Measurements from ENCODE around the gene FBLN2. TPM values are rescaled to one million over a fixed set of nuclear protein-coding genes. Genes with fewer than 3 reads are reported as not detected.

FBLN2 gene
- total and polyA plus RNA-seq, 8 donors, result 1.8 to 143 (median 11.9) TPM

DNA sequence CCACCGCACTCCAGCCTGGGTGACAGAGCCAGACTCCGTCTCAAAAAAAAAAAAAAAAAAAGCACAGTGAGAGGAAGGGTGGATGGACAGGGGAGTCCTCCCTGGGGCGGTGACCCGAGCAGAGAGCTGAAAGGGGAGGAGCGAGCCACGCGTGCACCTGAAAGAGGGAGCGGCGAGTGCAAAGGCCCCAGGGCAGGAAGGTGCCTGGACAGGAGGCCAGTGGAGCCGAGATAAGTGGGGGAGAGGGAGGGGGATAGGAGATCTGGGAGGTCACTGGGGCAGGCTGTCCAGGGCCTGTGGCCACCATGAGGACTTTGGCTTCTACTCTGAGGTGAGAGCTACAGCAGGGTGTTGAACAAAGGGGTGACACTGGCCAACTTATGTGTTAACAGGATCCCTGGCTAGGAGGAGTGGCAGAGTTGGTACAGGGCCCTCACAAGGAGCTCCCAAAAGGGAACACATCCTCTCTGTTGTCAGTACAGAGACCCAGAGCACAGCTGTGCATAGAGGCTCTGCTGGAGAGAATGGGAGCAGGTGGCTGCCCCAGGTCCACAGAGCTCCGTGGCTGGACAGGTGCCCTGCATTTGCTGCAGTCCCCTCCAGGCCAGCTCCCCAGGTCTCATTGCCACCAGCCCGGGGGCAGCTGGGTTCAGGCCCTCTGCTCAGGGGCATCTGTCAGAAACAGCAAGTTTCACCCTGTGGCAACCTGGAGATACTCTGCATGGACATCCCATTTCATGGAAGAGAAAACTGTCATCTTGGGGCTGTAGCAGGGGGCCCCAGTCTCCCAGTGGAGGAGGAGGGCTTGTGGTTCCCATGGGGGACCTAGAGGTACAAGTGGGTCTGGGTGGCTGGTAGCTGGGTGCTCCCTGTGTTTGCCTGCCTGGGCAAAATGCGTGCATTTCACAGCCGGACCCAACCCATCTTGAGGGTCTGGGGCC is 28.5 kb downstream of the FBLN2 start:
- DNase-seq, result no peak
- no peak for TF ChIP-seq CTCF (IDR thresholded peaks at IDR 0.05)
- no peak for TF ChIP-seq POLR2A (IDR thresholded peaks at IDR 0.05)
- no peak for TF ChIP-seq POLR2AphosphoS5 (IDR thresholded peaks at IDR 0.05)
- TF ChIP-seq EP300 (IDR thresholded peaks at IDR 0.05), result no peak
- 84 to 94% (median 92%) methylated on average over 12 to 14 of the region's 14 CpGs for WGBS, 5 donors
- Histone ChIP-seq H3K27me3 (no peaks in the 10 kb centered on the region), H3K9me3 (no peaks in the 10 kb centered on the region), H3K36me3 (no peaks in the 10 kb centered on the region), H3K4me1 (no peaks in the 10 kb centered on the region), H3K27ac (no peak overlapping the region), H3K4me3 (no peak overlapping the region)
- intact Hi-C loops (cut with DNase I; ENCODE audit: low total_unique reads), result no loop called here

GRCh38 chr3:13578251-13578650 is 29.3 kb downstream of the FBLN2 start:
- Histone ChIP-seq H3K4me3 (no peak overlapping the region), H3K4me1 (no peaks in the 10 kb centered on the region), H3K9me3 (no peaks in the 10 kb centered on the region), H3K27me3 (no peaks in the 10 kb centered on the region), H3K36me3 (no peaks in the 10 kb centered on the region), H3K27ac (no peak overlapping the region)
- WGBS, 5 donors, result 73 to 79% (median 76%) methylated on average over 2 of the region's 2 CpGs
- intact Hi-C loops (cut with DNase I; ENCODE audit: low total_unique reads), result no loop called here
- DNase-seq, result no peak
- TF ChIP-seq EP300 (IDR thresholded peaks at IDR 0.05) (no peak), POLR2A (IDR thresholded peaks at IDR 0.05) (no peak), CTCF (IDR thresholded peaks at IDR 0.05) (no peak), POLR2AphosphoS5 (IDR thresholded peaks at IDR 0.05) (no peak)

- TF ChIP-seq EP300 (IDR thresholded peaks at IDR 0.05) (no peak), POLR2A (IDR thresholded peaks at IDR 0.05) (no peak), CTCF (IDR thresholded peaks at IDR 0.05) (no peak), POLR2AphosphoS5 (IDR thresholded peaks at IDR 0.05) (no peak)
- Histone ChIP-seq H3K4me3 (no peak overlapping the region), H3K4me1 (no peaks in the 10 kb centered on the region), H3K27me3 (no peaks in the 10 kb centered on the region), H3K9me3 (no peaks in the 10 kb centered on the region), H3K27ac (no peak overlapping the region), H3K36me3 (no peaks in the 10 kb centered on the region)
- DNase-seq, result no peak
- intact Hi-C loops (cut with DNase I; ENCODE audit: low total_unique reads), result no loop called here
- 72 to 85% (median 83%) methylated on average over 4 of the region's 4 CpGs for WGBS, 5 donors
Measured at GRCh38 chr3:13579063-13579462, 30.1 kb downstream of the FBLN2 start.

GRCh38 chr3:13580256-13581023 is 31.5 kb downstream of the FBLN2 start:
- Histone ChIP-seq H3K27ac (no peak overlapping the region), H3K36me3 (no peaks in the 10 kb centered on the region), H3K4me3 (no peak overlapping the region), H3K9me3 (no peaks in the 10 kb centered on the region), H3K4me1 (no peaks in the 10 kb centered on the region), H3K27me3 (no peaks in the 10 kb centered on the region)
- WGBS, 5 donors, result 46 to 60% (median 55%) methylated on average over 19 to 20 of the region's 20 CpGs
- intact Hi-C loops (cut with DNase I; ENCODE audit: low total_unique reads), result no loop called here
- no peak for DNase-seq
- TF ChIP-seq POLR2AphosphoS5 (IDR thresholded peaks at IDR 0.05), result no peak
